GM18505 (cell line): Measurements from ENCODE around the gene PPP2R2C.

Experiments used
- ATAC-seq: cut with Tn5 transposase; IDR thresholded peaks from one replicate; pipeline ENCODE4 v1.9.1; 2021; ENCODE audit not compliant: unreplicated experiment
- POLR2A ChIP-seq: IDR thresholded peaks from 4 replicates; pipeline ENCODE4 v1.6.1; 2011; ENCODE audit warnings: borderline replicate concordance; ENCODE audit not compliant: insufficient read depth, insufficient read length; ENCODE audit errors: extremely low read depth

The PPP2R2C gene

GRCh38 chr4:6489927-6490326 lies 17.5 kb upstream of the PPP2R2C start:
- TF ChIP-seq POLR2A, result no peak
- no peak for ATAC-seq

GRCh38 chr4:6487466-6487865 lies 15.1 kb upstream of the PPP2R2C start:
- ATAC-seq, result no peak
- TF ChIP-seq POLR2A, result no peak

GRCh38 chr4:6480534-6481088 lies 8.2 kb upstream of the PPP2R2C start:
- TF ChIP-seq POLR2A, result no peak
- no peak for ATAC-seq

- ATAC-seq, result no peak
These were observed 6.3 kb upstream of the PPP2R2C start for GRCh38 chr4:6478546-6479220.

GRCh38 chr4:6476893-6477292 lies 4.5 kb upstream of the PPP2R2C start:
- no peak for TF ChIP-seq POLR2A
- ATAC-seq, result no peak

More at GRCh38 chr4:6478546-6479220, 6.3 kb upstream of the PPP2R2C start:
- TF ChIP-seq POLR2A, result no peak

- no peak for ATAC-seq
- TF ChIP-seq POLR2A, result no peak
These were observed 3.1 kb upstream of the PPP2R2C start for GRCh38 chr4:6475492-6476020.

- TF ChIP-seq POLR2A, result no peak
- no peak for ATAC-seq
These were observed 2.5 kb upstream of the PPP2R2C start for GRCh38 chr4:6474705-6475457.

- TF ChIP-seq POLR2A, result no peak
- ATAC-seq, result no peak
These were observed 1.7 kb upstream of the PPP2R2C start for GRCh38 chr4:6474053-6474568.

- no peak for TF ChIP-seq POLR2A
- no peak for ATAC-seq
These were observed 1.0 kb upstream of the PPP2R2C start for GRCh38 chr4:6473264-6474052.

GRCh38 chr4:6472008-6472386 lies 417 bp downstream of the PPP2R2C start:
- ATAC-seq, result no peak
- TF ChIP-seq POLR2A, result no peak

GRCh38 chr4:6471307-6472007 lies 957 bp downstream of the PPP2R2C start:
- no peak for TF ChIP-seq POLR2A
- no peak for ATAC-seq
